ENCODE results near the gene LINC01488. TPM values are rescaled to one million over a fixed set of nuclear protein-coding genes. Genes with fewer than 3 reads are reported as not detected.

LINC01488 gene
- total RNA-seq, 1 experiment from 2014 or later, result not detected

DNA sequence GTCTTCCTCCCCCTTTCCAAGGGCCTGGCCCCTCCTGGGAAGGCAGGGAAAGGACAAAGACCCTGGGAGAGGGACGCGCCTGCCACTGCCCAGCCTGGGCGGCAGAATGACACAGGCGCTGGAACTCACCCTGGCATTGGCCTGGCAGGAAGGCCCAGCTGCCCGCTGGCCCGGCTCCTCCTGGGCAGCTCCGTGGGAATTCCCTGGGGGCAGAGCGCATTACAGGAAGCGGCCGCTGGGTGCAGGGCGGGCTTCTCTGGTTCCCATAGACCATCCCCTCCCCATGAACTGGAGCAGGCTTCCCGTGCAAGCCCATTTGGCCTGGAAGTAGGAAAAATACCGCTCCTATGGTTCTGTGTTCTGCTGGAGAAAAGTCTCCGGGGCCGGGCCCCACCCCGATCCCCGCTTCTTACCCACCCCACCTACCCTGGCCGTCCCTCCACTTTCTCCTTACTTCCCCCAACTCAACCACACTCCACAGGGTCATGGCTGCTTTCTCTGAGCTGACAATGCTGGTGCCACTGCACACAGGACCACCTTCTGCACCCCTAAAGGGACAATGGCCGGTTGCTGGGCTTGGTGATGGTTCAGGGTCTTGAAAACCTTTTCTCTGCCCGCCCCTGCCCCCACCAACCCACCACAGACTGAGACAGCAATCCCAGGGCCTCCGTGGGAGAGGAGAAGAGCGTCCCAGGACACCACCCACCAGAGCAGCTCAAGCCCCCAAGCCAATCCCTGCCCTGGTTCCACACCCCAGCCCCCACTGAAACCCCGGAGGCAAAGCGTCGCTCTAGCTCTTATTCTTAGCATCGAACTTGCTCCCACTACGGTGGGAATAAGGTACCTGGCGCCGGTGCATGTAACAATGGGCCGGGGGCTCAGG, 58.9 kb downstream of the LINC01488 start:
- BruUV-seq (replicated peaks), result no TSS peak
- H2AFZ ChIP-seq (ENCODE audit: low read depth, low read length, poor library complexity, severe bottlenecking), result no peak overlapping the region

More for the DNA sequence above, 58.9 kb downstream of the LINC01488 start:
- intact Hi-C loops (cut with micrococcal nuclease), result no loop called here
- ATAC-seq (no peak), DNase-seq (ENCODE audit: low read depth, low spot score) (no peak)
- no peaks in the 10 kb centered on the region for H3K9me2 ChIP-seq (ENCODE audit: insufficient read depth)
- ChIA-PET POLR2A (no interaction called here), CTCF (no interaction called here), RAD21 (ENCODE audit: low non-redundant PET in 1 of 2, low total read pairs in 2 of 2, uncharacterized antibody in 2 of 2, unreplicated experiment in 2 of 2) (no interaction called here)
- TF ChIP-seq, protein P1, sequence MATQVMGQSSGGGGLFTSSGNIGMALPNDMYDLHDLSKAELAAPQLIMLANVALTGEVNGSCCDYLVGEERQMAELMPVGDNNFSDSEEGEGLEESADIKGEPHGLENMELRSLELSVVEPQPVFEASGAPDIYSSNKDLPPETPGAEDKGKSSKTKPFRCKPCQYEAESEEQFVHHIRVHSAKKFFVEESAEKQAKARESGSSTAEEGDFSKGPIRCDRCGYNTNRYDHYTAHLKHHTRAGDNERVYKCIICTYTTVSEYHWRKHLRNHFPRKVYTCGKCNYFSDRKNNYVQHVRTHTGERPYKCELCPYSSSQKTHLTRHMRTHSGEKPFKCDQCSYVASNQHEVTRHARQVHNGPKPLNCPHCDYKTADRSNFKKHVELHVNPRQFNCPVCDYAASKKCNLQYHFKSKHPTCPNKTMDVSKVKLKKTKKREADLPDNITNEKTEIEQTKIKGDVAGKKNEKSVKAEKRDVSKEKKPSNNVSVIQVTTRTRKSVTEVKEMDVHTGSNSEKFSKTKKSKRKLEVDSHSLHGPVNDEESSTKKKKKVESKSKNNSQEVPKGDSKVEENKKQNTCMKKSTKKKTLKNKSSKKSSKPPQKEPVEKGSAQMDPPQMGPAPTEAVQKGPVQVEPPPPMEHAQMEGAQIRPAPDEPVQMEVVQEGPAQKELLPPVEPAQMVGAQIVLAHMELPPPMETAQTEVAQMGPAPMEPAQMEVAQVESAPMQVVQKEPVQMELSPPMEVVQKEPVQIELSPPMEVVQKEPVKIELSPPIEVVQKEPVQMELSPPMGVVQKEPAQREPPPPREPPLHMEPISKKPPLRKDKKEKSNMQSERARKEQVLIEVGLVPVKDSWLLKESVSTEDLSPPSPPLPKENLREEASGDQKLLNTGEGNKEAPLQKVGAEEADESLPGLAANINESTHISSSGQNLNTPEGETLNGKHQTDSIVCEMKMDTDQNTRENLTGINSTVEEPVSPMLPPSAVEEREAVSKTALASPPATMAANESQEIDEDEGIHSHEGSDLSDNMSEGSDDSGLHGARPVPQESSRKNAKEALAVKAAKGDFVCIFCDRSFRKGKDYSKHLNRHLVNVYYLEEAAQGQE (IDR thresholded peaks at IDR 0.05; ENCODE audit: low read depth), result no peak
- TF ChIP-seq CEBPB (IDR thresholded peaks at IDR 0.05; ENCODE audit: low read depth) (no peak), SRF (IDR thresholded peaks at IDR 0.05; ENCODE audit: low read depth) (no peak), ZNF274 (IDR thresholded peaks at IDR 0.05; ENCODE audit: low read depth, low read length) (no peak), SP1 (IDR thresholded peaks at IDR 0.05; ENCODE audit: low read depth) (no peak), ELF1 (IDR thresholded peaks at IDR 0.05; ENCODE audit: borderline replicate concordance, low read depth) (no peak), SIN3A (IDR thresholded peaks at IDR 0.05; ENCODE audit: low read depth) (no peak), RAD21 (IDR thresholded peaks at IDR 0.05; ENCODE audit: low read depth) (no peak), EZH2 (IDR thresholded peaks at IDR 0.05) (no peak), POLR2AphosphoS5 (IDR thresholded peaks at IDR 0.05; ENCODE audit: low read depth, low read length) (no peak), EZH2phosphoT487 (IDR thresholded peaks at IDR 0.05; ENCODE audit: borderline replicate concordance) (no peak), JUND (IDR thresholded peaks at IDR 0.05) (no peak), TCF7L2 (IDR thresholded peaks at IDR 0.05; ENCODE audit: borderline replicate concordance, extremely low read depth, insufficient read depth, insufficient read length) (no peak), ZFX (IDR thresholded peaks at IDR 0.05) (no peak), FOSL1 (IDR thresholded peaks at IDR 0.05; ENCODE audit: low read depth) (no peak)
- TF ChIP-seq, protein P2, sequence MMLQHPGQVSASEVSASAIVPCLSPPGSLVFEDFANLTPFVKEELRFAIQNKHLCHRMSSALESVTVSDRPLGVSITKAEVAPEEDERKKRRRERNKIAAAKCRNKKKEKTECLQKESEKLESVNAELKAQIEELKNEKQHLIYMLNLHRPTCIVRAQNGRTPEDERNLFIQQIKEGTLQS (IDR thresholded peaks at IDR 0.05), result no peak
- TF ChIP-seq, protein P3, sequence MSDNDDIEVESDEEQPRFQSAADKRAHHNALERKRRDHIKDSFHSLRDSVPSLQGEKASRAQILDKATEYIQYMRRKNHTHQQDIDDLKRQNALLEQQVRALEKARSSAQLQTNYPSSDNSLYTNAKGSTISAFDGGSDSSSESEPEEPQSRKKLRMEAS (IDR thresholded peaks at IDR 0.05), result no peak
- TF ChIP-seq, protein P4, sequence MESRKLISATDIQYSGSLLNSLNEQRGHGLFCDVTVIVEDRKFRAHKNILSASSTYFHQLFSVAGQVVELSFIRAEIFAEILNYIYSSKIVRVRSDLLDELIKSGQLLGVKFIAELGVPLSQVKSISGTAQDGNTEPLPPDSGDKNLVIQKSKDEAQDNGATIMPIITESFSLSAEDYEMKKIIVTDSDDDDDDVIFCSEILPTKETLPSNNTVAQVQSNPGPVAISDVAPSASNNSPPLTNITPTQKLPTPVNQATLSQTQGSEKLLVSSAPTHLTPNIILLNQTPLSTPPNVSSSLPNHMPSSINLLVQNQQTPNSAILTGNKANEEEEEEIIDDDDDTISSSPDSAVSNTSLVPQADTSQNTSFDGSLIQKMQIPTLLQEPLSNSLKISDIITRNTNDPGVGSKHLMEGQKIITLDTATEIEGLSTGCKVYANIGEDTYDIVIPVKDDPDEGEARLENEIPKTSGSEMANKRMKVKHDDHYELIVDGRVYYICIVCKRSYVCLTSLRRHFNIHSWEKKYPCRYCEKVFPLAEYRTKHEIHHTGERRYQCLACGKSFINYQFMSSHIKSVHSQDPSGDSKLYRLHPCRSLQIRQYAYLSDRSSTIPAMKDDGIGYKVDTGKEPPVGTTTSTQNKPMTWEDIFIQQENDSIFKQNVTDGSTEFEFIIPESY (IDR thresholded peaks at IDR 0.05; ENCODE audit: extremely low read depth, insufficient replicate concordance, low read length), result no peak
- TF ChIP-seq, protein P5, sequence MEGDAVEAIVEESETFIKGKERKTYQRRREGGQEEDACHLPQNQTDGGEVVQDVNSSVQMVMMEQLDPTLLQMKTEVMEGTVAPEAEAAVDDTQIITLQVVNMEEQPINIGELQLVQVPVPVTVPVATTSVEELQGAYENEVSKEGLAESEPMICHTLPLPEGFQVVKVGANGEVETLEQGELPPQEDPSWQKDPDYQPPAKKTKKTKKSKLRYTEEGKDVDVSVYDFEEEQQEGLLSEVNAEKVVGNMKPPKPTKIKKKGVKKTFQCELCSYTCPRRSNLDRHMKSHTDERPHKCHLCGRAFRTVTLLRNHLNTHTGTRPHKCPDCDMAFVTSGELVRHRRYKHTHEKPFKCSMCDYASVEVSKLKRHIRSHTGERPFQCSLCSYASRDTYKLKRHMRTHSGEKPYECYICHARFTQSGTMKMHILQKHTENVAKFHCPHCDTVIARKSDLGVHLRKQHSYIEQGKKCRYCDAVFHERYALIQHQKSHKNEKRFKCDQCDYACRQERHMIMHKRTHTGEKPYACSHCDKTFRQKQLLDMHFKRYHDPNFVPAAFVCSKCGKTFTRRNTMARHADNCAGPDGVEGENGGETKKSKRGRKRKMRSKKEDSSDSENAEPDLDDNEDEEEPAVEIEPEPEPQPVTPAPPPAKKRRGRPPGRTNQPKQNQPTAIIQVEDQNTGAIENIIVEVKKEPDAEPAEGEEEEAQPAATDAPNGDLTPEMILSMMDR (IDR thresholded peaks at IDR 0.05 in 2 of 3, conservative IDR thresholded peaks at IDR 0.05 in 1 of 3; ENCODE audit: borderline replicate concordance in 1 of 3, insufficient read depth in 1 of 3, low read depth in 2 of 3, low read length in 2 of 3), result no peak
- no peak overlapping the region for H3K4me3 ChIP-seq (replicated peaks in 1 of 2; ENCODE audit: low read depth in 1 of 2, low read length in 2 of 2)
- no peaks in the 10 kb centered on the region for H3K9me3 ChIP-seq (ENCODE audit: control insufficient read depth in 1 of 2, insufficient read depth in 1 of 2, low read depth in 1 of 2, low read length in 2 of 2)
- no peak overlapping the region for H3K4me2 ChIP-seq (ENCODE audit: low read length)
- no peaks in the 10 kb centered on the region for H3K79me2 ChIP-seq (ENCODE audit: insufficient read depth, low read length)
- no peaks in the 10 kb centered on the region for H3K36me3 ChIP-seq (ENCODE audit: control insufficient read depth in 1 of 2, insufficient read depth in 2 of 2, low read length in 2 of 2)
- no peaks in the 10 kb centered on the region for H3K4me1 ChIP-seq (ENCODE audit: control insufficient read depth in 1 of 2, insufficient read depth in 2 of 2, low read length in 2 of 2)
- no peaks in the 10 kb centered on the region for H3K27me3 ChIP-seq (ENCODE audit: insufficient read depth, low read length)
- no peaks in the 10 kb centered on the region for H4K20me1 ChIP-seq (ENCODE audit: insufficient read depth)
- H3K9ac ChIP-seq (ENCODE audit: low read length), result no peak overlapping the region
- H3K27ac ChIP-seq (ENCODE audit: low read depth, low read length), result no peak overlapping the region
